Stimulated activated CD8-positive, alpha-beta memory T cell treated with anti-CD3 and anti-CD28 coated beads, Interleukin-15, amount 100 ng/mL, for 24 hours (primary cell): ENCODE measurements around the gene TTC3.

Source experiments
- DNase-seq: peaks from one replicate; pipeline ENCODE4 v3.0.0-alpha.2; 2020; ENCODE audit warnings: low read depth

TTC3 gene

GRCh38 chr21:37061926-37062592 is 11.0 kb upstream of the TTC3 start:
- DNase-seq: no peak

GRCh38 chr21:37062593-37062935 is 10.5 kb upstream of the TTC3 start:
- no peak for DNase-seq

- DNase-seq: no peak
Observed at GRCh38 chr21:37063433-37063832, 9.6 kb upstream of the TTC3 start.

- no peak for DNase-seq
Observed at GRCh38 chr21:37064841-37065240, 8.2 kb upstream of the TTC3 start.

- no peak for DNase-seq
Observed at GRCh38 chr21:37065561-37066177, 7.4 kb upstream of the TTC3 start.

- no peak for DNase-seq
Observed at GRCh38 chr21:37071561-37072273, 1.3 kb upstream of the TTC3 start.

GRCh38 chr21:37072274-37072987 is 623 bp upstream of the TTC3 start:
- DNase-seq: no peak

GRCh38 chr21:37073417-37074196 is 553 bp downstream of the TTC3 start:
- peak; percentile 25 for DNase-seq

- no peak for DNase-seq
Observed at GRCh38 chr21:37074197-37074510, 1.1 kb downstream of the TTC3 start.

GRCh38 chr21:37074546-37074945 is 1.5 kb downstream of the TTC3 start:
- no peak for DNase-seq

- no peak for DNase-seq
Observed at GRCh38 chr21:37075214-37075770, 2.2 kb downstream of the TTC3 start.

GRCh38 chr21:37076087-37076850 is 3.2 kb downstream of the TTC3 start:
- no peak for DNase-seq

- DNase-seq: no peak
Observed at GRCh38 chr21:37077403-37077802, 4.3 kb downstream of the TTC3 start.

GRCh38 chr21:37079211-37079824 is 6.3 kb downstream of the TTC3 start:
- no peak for DNase-seq

GRCh38 chr21:37082375-37082774 is 9.3 kb downstream of the TTC3 start:
- no peak for DNase-seq

GRCh38 chr21:37082856-37083528 is 9.9 kb downstream of the TTC3 start:
- DNase-seq: no peak

GRCh38 chr21:37085726-37086125 is 12.7 kb downstream of the TTC3 start:
- no peak for DNase-seq

- no peak for DNase-seq
Observed at GRCh38 chr21:37087188-37087587, 14.1 kb downstream of the TTC3 start.

GRCh38 chr21:37088186-37088735 is 15.2 kb downstream of the TTC3 start:
- DNase-seq: no peak

GRCh38 chr21:37093977-37094376 is 20.9 kb downstream of the TTC3 start:
- no peak for DNase-seq
